Measurements from ENCODE around the gene PPP5C.
"Not testable (repeated sequence)": the region's sequence is repeated elsewhere in the genome, so short reads cannot be mapped to it uniquely, and the experiment has no call there.

The PPP5C gene, protein sequence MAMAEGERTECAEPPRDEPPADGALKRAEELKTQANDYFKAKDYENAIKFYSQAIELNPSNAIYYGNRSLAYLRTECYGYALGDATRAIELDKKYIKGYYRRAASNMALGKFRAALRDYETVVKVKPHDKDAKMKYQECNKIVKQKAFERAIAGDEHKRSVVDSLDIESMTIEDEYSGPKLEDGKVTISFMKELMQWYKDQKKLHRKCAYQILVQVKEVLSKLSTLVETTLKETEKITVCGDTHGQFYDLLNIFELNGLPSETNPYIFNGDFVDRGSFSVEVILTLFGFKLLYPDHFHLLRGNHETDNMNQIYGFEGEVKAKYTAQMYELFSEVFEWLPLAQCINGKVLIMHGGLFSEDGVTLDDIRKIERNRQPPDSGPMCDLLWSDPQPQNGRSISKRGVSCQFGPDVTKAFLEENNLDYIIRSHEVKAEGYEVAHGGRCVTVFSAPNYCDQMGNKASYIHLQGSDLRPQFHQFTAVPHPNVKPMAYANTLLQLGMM

DNA sequence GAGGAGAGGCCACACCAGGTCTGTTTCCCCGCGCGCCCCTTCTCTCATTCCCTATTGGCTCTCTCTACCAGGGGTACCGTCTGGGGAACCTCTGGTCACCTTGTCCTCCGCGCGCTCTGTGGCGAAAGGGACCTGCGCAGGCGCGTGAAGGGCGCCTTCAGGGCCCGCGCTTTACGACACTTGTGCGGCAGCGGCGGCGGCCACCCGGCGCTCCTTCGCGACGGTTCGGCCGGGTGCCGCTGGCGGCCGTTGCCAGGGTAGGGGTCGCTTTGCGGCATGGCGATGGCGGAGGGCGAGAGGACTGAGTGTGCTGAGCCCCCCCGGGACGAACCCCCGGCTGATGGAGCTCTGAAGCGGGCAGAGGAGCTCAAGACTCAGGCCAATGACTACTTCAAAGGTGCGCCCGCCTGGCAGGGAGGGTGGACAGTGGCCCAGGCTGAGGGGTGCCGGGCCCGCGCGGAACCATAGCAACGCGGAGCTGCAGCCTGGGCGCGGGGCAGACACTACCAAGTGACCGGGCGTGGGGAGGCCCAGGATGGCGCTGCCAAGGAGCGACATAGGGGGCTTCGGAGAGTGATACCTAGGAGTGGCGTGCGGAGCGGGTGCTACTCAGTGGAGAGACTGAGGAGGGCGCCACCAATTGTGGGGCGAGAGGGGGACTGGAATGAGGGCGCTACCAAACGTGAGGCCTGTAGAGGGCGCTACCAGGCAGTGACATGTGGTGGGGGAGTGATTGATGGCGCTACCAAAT, at the start of gene PPP5C:
Gene PPP5C, plus strand, starts transcription at position 267 of the 751 bp plus-strand sequence. Its CDS starts 10 bp downstream, at position 277.
- H3K27ac Mint-ChIP-seq = peak within 1 kb of the TSS; percentile 93 to 94
- DNase-seq (peak; percentile 90 to 93), ATAC-seq (peak; percentile 78)
- no peaks in the 10 kb centered on the region for H3K27me3 Mint-ChIP-seq
- peak within 1 kb of the TSS; percentile 87 to 91 for H3K4me3 Mint-ChIP-seq
- H3K4me1 Mint-ChIP-seq = peaks cover 49% of the 10 kb centered on the region
- no peaks in the 10 kb centered on the region for H3K9me3 Mint-ChIP-seq

DNA sequence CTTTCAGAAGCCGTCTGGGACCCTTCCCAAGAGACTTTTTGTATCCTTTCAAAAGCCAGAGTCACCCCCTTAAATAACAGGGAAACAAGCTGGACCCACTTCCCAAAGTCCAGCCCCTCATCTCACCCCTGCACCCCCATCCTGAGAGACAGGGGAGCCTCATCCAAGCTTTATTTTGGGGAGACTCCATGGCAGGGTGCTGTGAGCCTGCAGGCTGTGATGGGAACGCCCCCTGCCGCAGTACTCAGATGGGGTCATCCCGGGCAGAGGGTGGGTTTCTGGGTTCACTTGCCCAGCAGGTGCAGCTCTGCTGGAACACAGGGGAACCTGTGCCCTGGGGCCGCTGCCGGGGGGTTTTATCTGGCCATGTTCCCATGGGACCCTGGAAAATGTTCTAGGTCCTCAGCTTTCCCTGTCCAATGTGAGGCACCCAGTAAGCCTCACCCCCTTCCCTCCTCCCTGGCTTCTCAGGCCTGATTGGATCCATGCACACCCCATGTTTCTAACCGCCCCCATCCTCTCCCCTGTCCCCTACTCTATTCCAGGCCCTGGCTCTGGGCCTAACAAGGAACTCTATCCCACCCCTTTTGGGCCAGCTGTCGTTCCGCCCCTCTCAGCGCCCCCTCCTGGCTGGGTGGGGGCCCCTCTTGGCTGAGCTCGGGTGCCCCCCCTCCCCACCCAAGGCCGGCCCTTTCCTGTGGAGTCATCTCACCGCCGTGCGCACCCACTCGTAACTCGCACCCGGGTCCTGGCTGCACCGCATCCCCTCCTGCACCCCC, 49.0 kb upstream of the PPP5C start:
- Mint-ChIP-seq H3K27ac (no peak overlapping the region), H3K4me3 (no peak overlapping the region), H3K4me1 (peaks cover 6% of the 10 kb centered on the region), H3K27me3 (peaks cover 56% of the 10 kb centered on the region), H3K9me3 (no peaks in the 10 kb centered on the region)
- DNase-seq (no peak), ATAC-seq (no peak)

DNA sequence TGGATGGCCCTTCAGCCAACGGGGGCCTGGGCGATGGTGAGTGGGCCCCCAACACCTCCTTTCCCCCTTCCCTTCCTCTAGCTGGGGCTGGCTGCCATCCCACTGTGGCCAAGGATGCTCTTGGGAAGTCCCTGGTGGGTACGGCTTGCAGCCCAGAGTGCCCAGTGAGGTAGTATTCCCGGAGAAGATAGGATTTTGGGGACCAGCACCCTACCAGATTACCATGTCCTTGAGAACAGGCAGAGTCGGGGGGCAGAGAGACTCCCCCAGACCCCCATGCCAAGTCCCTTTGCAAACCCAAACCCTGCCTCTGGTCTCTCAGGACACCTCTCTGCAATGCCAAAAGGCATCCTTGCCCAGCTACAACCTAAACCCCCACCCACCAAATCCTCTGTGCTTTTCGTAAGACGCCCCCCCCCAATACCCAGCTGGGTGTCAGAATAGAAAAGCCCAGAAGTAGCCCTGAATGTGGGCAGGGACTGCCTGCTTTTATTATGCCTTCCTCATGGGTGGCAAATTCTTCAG, 48.3 kb upstream of the PPP5C start:
- no peak for ATAC-seq
- Mint-ChIP-seq H3K4me1 (peaks cover 6% of the 10 kb centered on the region), H3K9me3 (no peaks in the 10 kb centered on the region), H3K27me3 (peaks cover 56% of the 10 kb centered on the region), H3K4me3 (no peak overlapping the region), H3K27ac (no peak overlapping the region)
- DNase-seq = no peak

DNA sequence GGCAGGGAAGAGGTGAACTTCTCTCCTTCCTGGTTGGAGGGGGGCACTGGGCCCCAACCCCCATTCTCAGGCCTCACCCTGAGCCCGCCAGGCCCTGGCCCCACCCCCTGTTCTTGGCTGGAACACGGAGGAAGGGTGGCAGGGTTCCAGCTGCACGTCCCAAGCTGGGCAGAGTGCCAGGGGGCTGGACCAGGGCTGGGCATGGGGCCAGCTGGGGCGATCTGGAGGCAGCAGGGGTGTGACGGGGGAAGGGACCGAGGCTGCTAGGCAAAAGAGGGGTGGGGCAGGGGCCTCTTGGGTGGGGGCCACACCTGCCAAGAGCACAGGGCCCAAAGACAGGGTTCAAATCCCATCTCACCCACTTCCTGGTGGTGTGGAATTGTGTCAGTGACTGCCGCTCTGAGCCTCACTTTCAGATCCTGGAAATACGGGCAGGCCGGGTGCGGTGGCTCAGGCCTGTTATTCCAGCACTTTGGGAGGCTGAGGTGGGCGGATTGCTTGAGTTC, 47.8 kb upstream of the PPP5C start:
- no peak for DNase-seq

DNA sequence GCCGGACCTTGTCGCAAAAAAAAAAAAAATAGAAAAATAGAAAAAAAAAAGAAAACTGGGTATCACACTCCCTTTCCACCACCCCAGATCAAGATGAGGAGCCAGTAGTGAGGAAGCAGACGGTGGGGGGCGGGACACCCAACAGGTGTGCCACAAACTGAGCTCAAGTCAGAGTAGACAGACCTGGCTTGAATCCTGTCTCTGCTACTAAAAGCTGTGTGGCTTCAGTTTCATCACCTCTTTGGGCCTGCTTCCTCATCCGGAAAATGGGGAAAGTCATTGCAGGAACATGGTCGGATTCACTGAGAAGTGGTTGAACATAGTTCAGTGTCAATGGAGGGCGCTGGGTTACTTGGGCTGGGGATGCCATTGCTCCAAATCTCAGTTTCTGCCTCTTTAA, 47.2 kb upstream of the PPP5C start:
- no peak for DNase-seq
- peaks cover 48% of the 10 kb centered on the region for H3K27me3 Mint-ChIP-seq

More for the DNA sequence above, 47.8 kb upstream of the PPP5C start:
- Mint-ChIP-seq H3K4me1 (peaks cover 6% of the 10 kb centered on the region), H3K4me3 (no peak overlapping the region), H3K27me3 (peaks cover 54% of the 10 kb centered on the region), H3K9me3 (no peaks in the 10 kb centered on the region), H3K27ac (no peak overlapping the region)
- no peak for ATAC-seq

DNA sequence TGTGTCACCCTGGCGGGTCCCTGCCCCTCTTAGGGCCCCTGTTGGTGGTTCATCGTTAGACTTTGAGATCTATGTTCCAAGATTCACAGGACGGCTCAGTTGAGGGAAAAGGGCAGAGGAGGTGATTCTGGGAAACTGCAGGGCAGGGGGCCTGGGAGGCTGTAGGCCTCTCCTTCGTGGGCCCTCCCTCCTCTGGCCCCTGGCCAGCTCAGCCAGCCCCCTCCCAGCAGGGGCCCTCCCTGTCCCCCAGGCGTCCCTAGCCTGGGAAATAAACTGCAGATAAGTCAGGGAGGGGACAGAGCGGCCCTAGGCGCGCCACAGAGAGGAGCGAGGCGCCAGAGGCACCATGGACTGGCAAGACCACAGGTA, 43.6 kb upstream of the PPP5C start:
- peaks cover 6% of the 10 kb centered on the region for H3K4me1 Mint-ChIP-seq
- DNase-seq (no peak), ATAC-seq (no peak)
- H3K9me3 Mint-ChIP-seq = peaks cover 0 to 17% of the 10 kb centered on the region in 2 donors
- peaks cover 18% of the 10 kb centered on the region for H3K27me3 Mint-ChIP-seq
- no peak overlapping the region for H3K4me3 Mint-ChIP-seq
- H3K27ac Mint-ChIP-seq = no peak overlapping the region

More for the DNA sequence above, 47.2 kb upstream of the PPP5C start:
- Mint-ChIP-seq H3K9me3 (no peaks in the 10 kb centered on the region), H3K4me3 (no peak overlapping the region), H3K27ac (no peak overlapping the region), H3K4me1 (peaks cover 6% of the 10 kb centered on the region)
- ATAC-seq = no peak

DNA sequence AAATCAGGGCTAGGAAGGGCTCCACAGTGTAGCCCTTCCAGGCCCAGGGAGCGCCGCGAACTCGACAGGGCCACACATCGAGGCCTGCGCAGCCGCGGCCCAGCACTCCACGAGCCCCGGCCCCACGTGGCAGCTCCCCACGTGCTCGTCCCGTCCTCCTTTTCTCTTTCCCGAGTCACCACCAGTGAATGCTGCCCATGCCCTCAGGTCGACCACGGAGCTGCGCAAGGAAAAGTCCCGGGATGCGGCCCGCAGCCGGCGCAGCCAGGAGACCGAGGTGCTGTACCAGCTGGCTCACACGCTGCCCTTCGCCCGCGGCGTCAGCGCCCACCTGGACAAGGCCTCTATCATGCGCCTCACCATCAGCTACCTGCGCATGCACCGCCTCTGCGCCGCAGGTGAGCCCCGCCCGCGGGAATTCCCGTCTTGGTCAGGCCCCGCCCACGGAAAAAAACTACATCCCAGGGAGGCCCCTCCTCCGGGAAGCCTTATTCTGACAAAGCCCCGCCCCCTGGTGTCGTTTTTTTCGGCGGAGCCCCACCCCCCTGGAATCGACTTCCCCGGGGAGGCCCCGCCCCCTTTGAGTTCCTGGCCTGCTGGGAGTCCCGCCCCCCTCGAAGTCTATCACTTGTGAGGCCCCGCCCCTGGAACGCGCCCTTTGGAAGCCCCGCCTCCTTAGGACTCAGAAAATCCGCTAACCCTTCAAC, 43.0 kb upstream of the PPP5C start:
- ATAC-seq (no peak), DNase-seq (no peak)
- peaks cover 13% of the 10 kb centered on the region for H3K27me3 Mint-ChIP-seq
- peaks cover 3% of the 10 kb centered on the region for H3K4me1 Mint-ChIP-seq
- H3K27ac Mint-ChIP-seq = no peak overlapping the region
- peaks cover 0 to 17% of the 10 kb centered on the region in 2 donors for H3K9me3 Mint-ChIP-seq
- H3K4me3 Mint-ChIP-seq = no peak overlapping the region

DNA sequence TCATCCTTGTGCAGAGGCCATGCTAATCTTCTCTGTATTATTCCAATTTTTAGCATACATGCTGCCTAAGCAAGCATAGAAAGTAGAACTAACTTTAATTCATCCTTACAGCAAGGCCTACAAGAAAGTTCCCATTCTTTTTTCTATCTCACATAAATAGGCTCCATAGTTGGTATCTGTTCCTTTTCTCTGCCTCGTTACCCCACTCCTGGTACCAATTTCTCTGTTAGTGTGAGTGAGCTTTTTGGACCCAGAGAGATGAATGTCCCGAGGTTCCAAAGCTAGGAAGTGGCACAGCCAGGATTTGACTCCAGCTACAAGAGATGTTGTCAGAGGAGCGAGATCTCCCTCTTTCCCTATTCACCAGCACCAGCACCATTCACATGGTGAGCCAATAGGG, 40.4 kb upstream of the PPP5C start:
- no peaks in the 10 kb centered on the region for H3K27me3 Mint-ChIP-seq
- H3K27ac Mint-ChIP-seq = no peak overlapping the region
- DNase-seq (no peak), ATAC-seq (no peak)
- peaks cover 0 to 17% of the 10 kb centered on the region in 2 donors for H3K9me3 Mint-ChIP-seq
- H3K4me3 Mint-ChIP-seq = no peak overlapping the region
- H3K4me1 Mint-ChIP-seq = no peaks in the 10 kb centered on the region

DNA sequence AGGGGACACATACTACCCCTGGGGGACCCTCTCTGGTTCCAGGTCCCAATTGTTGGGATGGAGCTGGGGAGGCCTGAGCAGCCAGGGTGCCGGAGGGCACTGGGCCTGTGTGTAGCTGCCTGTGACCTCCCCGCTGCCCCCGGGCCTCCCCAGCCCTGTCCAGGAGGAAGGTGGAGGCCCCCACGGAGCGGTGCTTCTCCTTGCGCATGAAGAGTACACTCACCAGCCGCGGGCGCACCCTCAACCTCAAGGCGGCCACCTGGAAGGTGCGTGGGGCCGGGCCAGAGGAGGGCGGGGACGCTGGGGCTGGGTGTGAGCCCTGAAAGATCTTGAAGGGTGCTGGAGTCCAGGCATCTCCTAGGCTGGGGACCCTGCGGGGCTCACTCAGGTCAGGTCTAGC, 38.4 kb upstream of the PPP5C start:
- Mint-ChIP-seq H3K27ac (no peak overlapping the region), H3K27me3 (no peaks in the 10 kb centered on the region), H3K9me3 (peaks cover 0 to 17% of the 10 kb centered on the region in 2 donors), H3K4me3 (no peak overlapping the region), H3K4me1 (no peaks in the 10 kb centered on the region)
- ATAC-seq (peak; percentile 39), DNase-seq (no peak)

DNA sequence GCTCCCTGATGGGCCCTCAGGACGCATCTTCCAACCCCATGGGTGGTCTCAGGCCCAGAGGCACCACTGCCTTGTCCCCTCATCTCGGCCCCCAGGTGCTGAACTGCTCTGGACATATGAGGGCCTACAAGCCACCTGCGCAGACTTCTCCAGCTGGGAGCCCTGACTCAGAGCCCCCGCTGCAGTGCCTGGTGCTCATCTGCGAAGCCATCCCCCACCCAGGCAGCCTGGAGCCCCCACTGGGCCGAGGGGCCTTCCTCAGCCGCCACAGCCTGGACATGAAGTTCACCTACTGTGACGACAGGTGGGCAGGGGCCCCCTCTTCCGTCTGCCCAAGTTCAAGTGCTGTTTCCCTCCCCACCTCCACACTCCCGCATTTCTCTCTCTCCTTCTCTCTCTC, 37.8 kb upstream of the PPP5C start:
- no peak overlapping the region for H3K4me3 Mint-ChIP-seq
- H3K9me3 Mint-ChIP-seq = peaks cover 0 to 17% of the 10 kb centered on the region in 2 donors
- H3K4me1 Mint-ChIP-seq = no peaks in the 10 kb centered on the region

DNA sequence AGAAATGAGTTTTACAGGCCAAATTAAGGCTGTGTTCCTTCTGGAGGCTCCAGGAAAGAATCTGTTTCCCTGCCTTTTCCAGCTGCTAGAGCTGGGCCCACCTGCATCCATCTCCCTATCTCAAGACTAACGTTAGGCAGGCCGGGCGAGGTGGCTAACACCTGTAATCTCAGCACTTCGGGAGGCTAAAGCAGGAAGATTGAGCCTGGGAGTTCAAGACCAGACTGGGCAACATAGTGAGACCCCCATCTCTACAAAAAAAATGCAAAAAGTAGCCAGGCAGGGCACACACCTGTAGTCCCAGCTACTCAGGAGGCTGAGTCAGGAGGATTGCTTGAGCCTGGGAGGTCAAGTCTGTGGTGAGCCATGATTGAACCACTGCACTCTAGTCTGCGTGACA, 35.4 kb upstream of the PPP5C start:
- ATAC-seq (no peak), DNase-seq (no peak)
- Mint-ChIP-seq H3K4me3 (no peak overlapping the region), H3K9me3 (peaks cover 0 to 5% of the 10 kb centered on the region in 2 donors), H3K4me1 (no peaks in the 10 kb centered on the region), H3K27me3 (no peaks in the 10 kb centered on the region), H3K27ac (no peak overlapping the region)

More for the DNA sequence above, 37.8 kb upstream of the PPP5C start:
- no peaks in the 10 kb centered on the region for H3K27me3 Mint-ChIP-seq
- DNase-seq (no peak), ATAC-seq (no peak)
- no peak overlapping the region for H3K27ac Mint-ChIP-seq

DNA sequence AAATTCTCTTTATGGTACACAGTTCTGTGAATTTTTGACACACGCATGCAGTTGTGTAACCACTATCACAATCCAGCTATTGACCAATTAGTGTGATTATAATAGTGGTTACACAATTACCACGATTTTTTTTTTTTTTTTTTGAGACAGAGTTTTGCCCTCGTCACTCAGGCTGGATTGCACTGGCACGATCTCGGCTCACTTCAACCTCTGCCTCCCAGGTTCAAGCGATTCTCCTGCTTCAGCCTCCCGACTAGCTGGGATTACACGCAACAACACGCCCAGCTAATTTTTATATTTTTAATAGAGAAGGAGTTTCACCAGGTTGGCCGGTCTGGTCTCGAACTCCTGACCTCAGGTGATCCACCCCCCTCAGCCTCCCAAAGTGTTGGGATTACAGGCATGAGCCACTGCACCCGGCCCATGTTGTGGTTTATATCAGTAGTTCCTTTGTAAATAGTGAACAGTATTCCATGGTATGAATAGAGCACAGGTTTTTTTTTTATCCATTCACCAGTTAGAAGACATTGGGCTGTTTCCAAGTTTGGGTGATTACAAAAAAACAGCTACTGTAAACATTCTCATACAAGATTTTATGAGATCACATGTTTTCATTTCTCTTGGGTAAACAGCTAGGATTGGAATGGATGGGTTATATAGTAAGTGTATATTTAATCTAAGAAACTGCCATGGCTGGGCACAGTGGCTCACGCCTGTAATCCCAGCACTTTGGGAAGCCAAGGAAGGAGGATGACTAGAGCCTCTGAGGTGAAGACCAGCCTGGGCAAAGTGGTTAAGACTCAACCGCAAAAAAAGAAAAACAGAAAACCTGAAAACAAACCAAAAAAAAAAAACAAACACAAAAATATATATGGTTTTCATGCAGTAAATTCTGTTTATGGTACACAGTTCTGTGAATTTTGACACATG, 33.1 kb upstream of the PPP5C start:
- not testable (repeated sequence) for H3K27me3 Mint-ChIP-seq, ATAC-seq, H3K4me1 Mint-ChIP-seq, H3K27ac Mint-ChIP-seq, H3K4me3 Mint-ChIP-seq, DNase-seq, H3K9me3 Mint-ChIP-seq

DNA sequence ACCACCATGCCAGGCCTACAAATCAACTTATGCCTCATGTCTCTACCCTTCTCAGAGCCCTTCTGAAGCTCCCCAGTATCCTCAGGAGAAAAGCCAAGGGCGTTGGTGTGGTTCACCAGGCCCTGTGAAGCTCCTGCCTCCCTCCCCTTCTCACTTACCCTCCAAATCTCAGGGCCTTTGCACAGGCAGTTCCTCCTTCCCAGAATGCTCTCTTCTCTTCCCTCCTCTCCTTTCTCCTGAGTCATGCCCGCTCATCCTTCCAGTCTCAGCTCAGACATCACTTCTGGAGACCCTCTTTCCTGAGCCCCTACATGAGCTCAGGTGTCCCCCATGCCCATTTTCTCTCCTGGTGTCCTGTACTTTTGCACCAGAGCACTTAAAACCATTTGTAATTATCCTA, 29.5 kb upstream of the PPP5C start:
- no peak overlapping the region for H3K4me3 Mint-ChIP-seq
- H3K27ac Mint-ChIP-seq = no peak overlapping the region
- H3K27me3 Mint-ChIP-seq = no peaks in the 10 kb centered on the region
- no peak for DNase-seq
- ATAC-seq = no peak
- no peaks in the 10 kb centered on the region for H3K9me3 Mint-ChIP-seq
- no peaks in the 10 kb centered on the region for H3K4me1 Mint-ChIP-seq

DNA sequence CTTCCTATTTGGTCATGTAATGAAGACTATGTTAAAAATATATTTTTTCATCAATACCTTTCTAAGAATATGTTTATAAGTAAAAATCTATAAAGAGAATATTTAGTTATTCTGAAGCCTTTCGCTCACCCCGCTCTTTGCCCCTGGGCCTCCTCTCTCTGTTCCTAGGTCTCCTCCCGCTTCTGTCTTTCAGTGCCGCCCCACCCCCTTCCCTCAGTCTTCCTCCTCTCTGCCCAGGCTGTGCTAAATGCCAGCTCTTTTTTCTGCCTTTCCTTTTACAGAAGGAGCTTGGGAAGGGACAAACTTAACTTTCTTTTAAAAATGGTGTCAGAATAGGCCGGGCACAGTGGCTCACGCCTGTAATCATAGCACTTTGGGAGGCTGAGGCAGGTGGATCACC, 27.3 kb upstream of the PPP5C start:
- H3K27me3 Mint-ChIP-seq = no peaks in the 10 kb centered on the region
- no peaks in the 10 kb centered on the region for H3K9me3 Mint-ChIP-seq
- no peak for ATAC-seq
- DNase-seq = no peak
- H3K4me3 Mint-ChIP-seq = no peak overlapping the region
- H3K4me1 Mint-ChIP-seq = no peaks in the 10 kb centered on the region
- no peak overlapping the region for H3K27ac Mint-ChIP-seq

Data from stimulated activated naive CD8-positive, alpha-beta T cell treated with anti-CD3 and anti-CD28 coated beads, Interleukin-15, amount 100 ng/mL, for 72 hours (primary cell).